ENCODE measurements around the gene TMEM150C.

- TF ChIP-seq CTCF (IDR thresholded peaks at IDR 0.05; ENCODE audit: insufficient read depth, low read depth, low read length) (no peak), EZH2 (IDR thresholded peaks at IDR 0.05; ENCODE audit: insufficient read depth, low read length) (no peak)
Measured at GRCh38 chr4:82522472-82522871, 39.3 kb downstream of the TMEM150C start.
